ENCODE data around the gene NCBP2L. TPM values are rescaled to one million over a fixed set of nuclear protein-coding genes. Genes with fewer than 3 reads are reported as not detected.
A peak's percentile ranks its signal among the peaks of the same experiment; 100 is the strongest.

The NCBP2L gene
- total RNA-seq, 1 donor from 2014 or later, result not detected

- Histone ChIP-seq H3K27me3 (ENCODE audit: control insufficient read depth, insufficient read depth, low read length) (no peaks in the 10 kb centered on the region), H3K4me3 (ENCODE audit: low read depth, low read length) (peak overlapping the region; percentile 56), H3K36me3 (ENCODE audit: control insufficient read depth, insufficient read depth, low read length) (no peaks in the 10 kb centered on the region)
- FAIRE-seq (no peak), DNase-seq (ENCODE audit: low read depth) (no peak)
- no peak for TF ChIP-seq CTCF (IDR thresholded peaks at IDR 0.05; ENCODE audit: insufficient read depth, low read length, severe bottlenecking)
Observed at GRCh38 chrX:107773906-107774435, 3.6 kb upstream of the NCBP2L start.

GRCh38 chrX:107775000-107775733 lies 2.4 kb upstream of the NCBP2L start:
- no peak for TF ChIP-seq CTCF (IDR thresholded peaks at IDR 0.05; ENCODE audit: insufficient read depth, low read length, severe bottlenecking)
- Histone ChIP-seq H3K36me3 (ENCODE audit: control insufficient read depth, insufficient read depth, low read length) (no peaks in the 10 kb centered on the region), H3K4me3 (ENCODE audit: low read depth, low read length) (peak overlapping the region; percentile 56), H3K27me3 (ENCODE audit: control insufficient read depth, insufficient read depth, low read length) (no peaks in the 10 kb centered on the region)
- DNase-seq (ENCODE audit: low read depth) (no peak), FAIRE-seq (no peak)

GRCh38 chrX:107775734-107776511 lies 1.6 kb upstream of the NCBP2L start, which contains the start of gene TSC22D3:
TSS of gene TSC22D3 (minus strand) at chrX:107775787. CDS start at chrX:107775419, 368 bp downstream.
- FAIRE-seq (no peak), DNase-seq (ENCODE audit: low read depth) (peak; percentile 59)
- Histone ChIP-seq H3K27me3 (ENCODE audit: control insufficient read depth, insufficient read depth, low read length) (no peaks in the 10 kb centered on the region), H3K36me3 (ENCODE audit: control insufficient read depth, insufficient read depth, low read length) (no peaks in the 10 kb centered on the region), H3K4me3 (ENCODE audit: low read depth, low read length) (peak within 1 kb of the TSS; percentile 56)
- TF ChIP-seq CTCF (IDR thresholded peaks at IDR 0.05; ENCODE audit: insufficient read depth, low read length, severe bottlenecking), result peak; percentile 32

- Histone ChIP-seq H3K4me3 (ENCODE audit: low read depth, low read length) (peak overlapping the region; percentile 56), H3K27me3 (ENCODE audit: control insufficient read depth, insufficient read depth, low read length) (no peaks in the 10 kb centered on the region), H3K36me3 (ENCODE audit: control insufficient read depth, insufficient read depth, low read length) (no peaks in the 10 kb centered on the region)
- TF ChIP-seq CTCF (IDR thresholded peaks at IDR 0.05; ENCODE audit: insufficient read depth, low read length, severe bottlenecking), result peak; percentile 50
- FAIRE-seq (peak; percentile 47), DNase-seq (ENCODE audit: low read depth) (peak; percentile 85)
Observed at GRCh38 chrX:107776649-107777535, 641 bp upstream of the NCBP2L start.

- no peak for DNase-seq (ENCODE audit: low read depth)
- Histone ChIP-seq H3K36me3 (ENCODE audit: control insufficient read depth, insufficient read depth, low read length) (no peaks in the 10 kb centered on the region), H3K4me3 (ENCODE audit: low read depth, low read length) (no peak overlapping the region), H3K27me3 (ENCODE audit: control insufficient read depth, insufficient read depth, low read length) (no peaks in the 10 kb centered on the region)
- no peak for TF ChIP-seq CTCF (IDR thresholded peaks at IDR 0.05; ENCODE audit: insufficient read depth, low read length, severe bottlenecking)
- no peak for FAIRE-seq
Observed at GRCh38 chrX:107780525-107780924, 3.0 kb downstream of the NCBP2L start.
